HG02642 (cell line): ENCODE data around the gene CLEC16A.
"Not testable (repeated sequence)": the region's sequence is repeated elsewhere in the genome, so short reads cannot be mapped to it uniquely, and the experiment has no call there.

Source experiments
- ATAC-seq: cut with Tn5 transposase; IDR thresholded peaks from one replicate; pipeline ENCODE4 v1.9.1; 2021; ENCODE audit warnings: mild to moderate bottlenecking; ENCODE audit not compliant: unreplicated experiment, poor library complexity

The CLEC16A gene

GRCh38 chr16:11089504-11090124, 145.2 kb downstream of the CLEC16A start:
- ATAC-seq: no peak

GRCh38 chr16:11090232-11090631, 145.9 kb downstream of the CLEC16A start:
- ATAC-seq: no peak

GRCh38 chr16:11091021-11091785, 146.8 kb downstream of the CLEC16A start:
- ATAC-seq: no peak

- no peak for ATAC-seq
Observed at GRCh38 chr16:11092788-11093571, 148.6 kb downstream of the CLEC16A start.

- no peak for ATAC-seq
Observed at GRCh38 chr16:11093572-11094074, 149.3 kb downstream of the CLEC16A start.

- ATAC-seq: peak; percentile 77
Observed at GRCh38 chr16:11094075-11094856, 149.9 kb downstream of the CLEC16A start.

- no peak for ATAC-seq
Observed at GRCh38 chr16:11094857-11095565, 150.6 kb downstream of the CLEC16A start.

GRCh38 chr16:11095935-11096334, 151.6 kb downstream of the CLEC16A start:
- ATAC-seq: no peak

GRCh38 chr16:11097094-11097786, 152.9 kb downstream of the CLEC16A start:
- no peak for ATAC-seq

- ATAC-seq: no peak
Observed at GRCh38 chr16:11097787-11098167, 153.4 kb downstream of the CLEC16A start.

GRCh38 chr16:11098601-11099390, 154.4 kb downstream of the CLEC16A start:
- no peak for ATAC-seq

GRCh38 chr16:11099672-11100205, 155.4 kb downstream of the CLEC16A start:
- ATAC-seq: peak; percentile 19

- ATAC-seq: peak; percentile 35
Observed at GRCh38 chr16:11100239-11100750, 155.9 kb downstream of the CLEC16A start.

- no peak for ATAC-seq
Observed at GRCh38 chr16:11101283-11101682, 156.9 kb downstream of the CLEC16A start.

GRCh38 chr16:11101695-11102522, 157.5 kb downstream of the CLEC16A start:
- ATAC-seq: no peak

- ATAC-seq: no peak
Observed at GRCh38 chr16:11102523-11102898, 158.1 kb downstream of the CLEC16A start.

GRCh38 chr16:11103301-11103700, 158.9 kb downstream of the CLEC16A start:
- ATAC-seq: not testable (repeated sequence)
